H1 (cell line): ENCODE measurements around the gene CAPN9. TPM values are rescaled to one million over a fixed set of nuclear protein-coding genes. Genes with fewer than 3 reads are reported as not detected.

Experiments
- ATF3 ChIP-seq: IDR thresholded peaks from 2 replicates; pipeline ENCODE4 v1.6.1; 2011; ENCODE audit warnings: low read depth, mild to moderate bottlenecking, low read length; ENCODE audit not compliant: insufficient read depth
- EGR1 ChIP-seq: IDR thresholded peaks from 2 replicates; pipeline ENCODE4 v1.6.1; 2011; ENCODE audit warnings: low read depth, low read length, borderline replicate concordance
- FOSL1 ChIP-seq: IDR thresholded peaks from 2 replicates; pipeline ENCODE4 v1.6.1; 2011; ENCODE audit warnings: mild to moderate bottlenecking, low read depth, low read length, moderate library complexity; ENCODE audit not compliant: insufficient read depth
- GTF2F1 ChIP-seq: IDR thresholded peaks from 2 replicates; pipeline ENCODE4 v1.6.1; 2012; ENCODE audit warnings: low read depth, low read length, improper control_type of control experiment, borderline replicate concordance
- polyA plus RNA-seq, 7 experiments: library from polyadenylated mRNA; depleted of rRNA in 3 of 7; stranded (reverse) in 5 of 7; unstranded in 2 of 7; fragments of >200 nt in 5 of 7; fragments of 200-250 nt in 2 of 7; gene quantifications; 1 replicate in 5 of 7; 2 replicates in 1 of 7; 4 replicates in 1 of 7; pipeline versions ENCODE4 v1.2.1 to v1.2.3, GENCODE V29; 2011 to 2013; ENCODE audit warnings: missing spikeins in 2 of 7, mixed read lengths in 2 of 7
- total RNA-seq: library from RNA; stranded (reverse); fragmentation: NEBNext Ultra II Directional; extraction: Animal tissue kit (Norgen Biotek cat#: 25700); gene quantifications from 2 replicates; pipeline ENCODE4 v1.2.1, GENCODE V29; 2021
- TF ChIP-seq, protein P1 (sequence below), 3 experiments: IDR thresholded peaks; 1 replicate in 2 of 3; 2 replicates in 1 of 3; pipeline versions ENCODE4 v1.5.1 to v1.6.1; 2011; ENCODE audit warnings: low read length in 3 of 3, mild to moderate bottlenecking in 3 of 3, inconsistent platforms in 2 of 3, low read depth in 1 of 3, moderate library complexity in 1 of 3; ENCODE audit not compliant: insufficient read depth in 1 of 3; ENCODE audit errors: control extremely low read depth in 1 of 3

Gene CAPN9
- total and polyA plus RNA-seq, 2 of the 8 experiments (the other 6 are each of a cell fraction or from before 2014, with no cell fraction given): 0.22 to 0.76 TPM

DNA sequence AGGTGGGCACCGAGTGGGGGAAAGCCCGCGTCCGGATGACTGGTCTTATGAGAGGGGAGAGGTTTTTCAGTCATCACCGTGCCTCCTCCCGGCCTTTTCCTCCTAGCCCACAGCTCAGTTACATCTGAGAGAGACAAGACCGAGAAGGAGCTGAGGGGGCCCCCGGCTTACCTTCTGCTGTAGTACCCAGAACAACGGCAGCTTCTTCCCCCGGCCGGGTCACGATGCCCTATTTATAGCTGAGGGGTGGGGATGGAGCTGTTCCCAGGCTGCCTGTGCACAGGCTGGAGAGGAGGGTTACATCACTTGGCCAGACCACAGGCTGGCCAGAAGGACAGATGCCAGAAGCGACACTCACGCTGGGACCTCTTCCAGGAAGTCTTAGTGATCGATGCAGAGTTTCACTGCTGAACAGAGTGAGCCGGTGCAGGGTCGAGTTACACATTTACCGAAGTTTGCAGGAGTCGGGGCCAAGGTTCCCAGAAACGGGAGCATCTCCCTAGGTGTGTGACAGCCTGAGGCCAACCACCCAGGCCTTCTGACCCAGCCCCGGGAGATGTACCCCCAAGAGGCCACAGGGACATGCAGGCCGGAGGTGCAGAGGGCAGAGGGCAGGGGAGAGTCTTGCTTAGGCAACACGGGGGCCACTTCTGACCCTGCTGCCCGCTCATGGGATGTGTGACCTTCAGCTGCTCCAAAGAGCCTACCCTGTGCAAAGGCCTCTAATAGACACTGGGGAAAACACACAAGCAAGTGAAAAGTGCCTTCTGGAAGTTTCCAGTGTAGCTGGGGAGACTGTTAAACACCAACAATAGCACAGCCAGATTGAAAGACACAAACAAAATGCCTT is 33.0 kb upstream of the CAPN9 start, which contains the start of gene AGT (continued):
- TF ChIP-seq, protein P1, sequence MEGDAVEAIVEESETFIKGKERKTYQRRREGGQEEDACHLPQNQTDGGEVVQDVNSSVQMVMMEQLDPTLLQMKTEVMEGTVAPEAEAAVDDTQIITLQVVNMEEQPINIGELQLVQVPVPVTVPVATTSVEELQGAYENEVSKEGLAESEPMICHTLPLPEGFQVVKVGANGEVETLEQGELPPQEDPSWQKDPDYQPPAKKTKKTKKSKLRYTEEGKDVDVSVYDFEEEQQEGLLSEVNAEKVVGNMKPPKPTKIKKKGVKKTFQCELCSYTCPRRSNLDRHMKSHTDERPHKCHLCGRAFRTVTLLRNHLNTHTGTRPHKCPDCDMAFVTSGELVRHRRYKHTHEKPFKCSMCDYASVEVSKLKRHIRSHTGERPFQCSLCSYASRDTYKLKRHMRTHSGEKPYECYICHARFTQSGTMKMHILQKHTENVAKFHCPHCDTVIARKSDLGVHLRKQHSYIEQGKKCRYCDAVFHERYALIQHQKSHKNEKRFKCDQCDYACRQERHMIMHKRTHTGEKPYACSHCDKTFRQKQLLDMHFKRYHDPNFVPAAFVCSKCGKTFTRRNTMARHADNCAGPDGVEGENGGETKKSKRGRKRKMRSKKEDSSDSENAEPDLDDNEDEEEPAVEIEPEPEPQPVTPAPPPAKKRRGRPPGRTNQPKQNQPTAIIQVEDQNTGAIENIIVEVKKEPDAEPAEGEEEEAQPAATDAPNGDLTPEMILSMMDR (IDR thresholded peaks at IDR 0.05; ENCODE audit: control extremely low read depth in 1 of 3, insufficient read depth in 1 of 3, low read depth in 1 of 3, low read length in 3 of 3): no peak
- no peak for TF ChIP-seq FOSL1
- TF ChIP-seq GTF2F1: no peak
- TF ChIP-seq EGR1: no peak
- no peak for TF ChIP-seq ATF3
